H1 (cell line): ENCODE measurements around the gene L2HGDH. TPM values are rescaled to one million over a fixed set of nuclear protein-coding genes. Genes with fewer than 3 reads are reported as not detected.

Experiments used
- CTCF ChIA-PET: fragments of 300-600 bp; sonication (Branson Sonifier 250); formaldehyde crosslinking; loops from one replicate; lab custom pipeline; 2021; ENCODE audit not compliant: partially characterized antibody; lab: Charles Lee
- POLR2A ChIA-PET: fragments of 300-600 bp; sonication (Branson Sonifier 250); formaldehyde crosslinking; loops from one replicate; lab custom pipeline; 2021; ENCODE audit warnings: inconsistent platforms; ENCODE audit not compliant: partially characterized antibody; lab: Charles Lee
- DNase-seq, 2 experiments: peaks; one replicate each; pipeline versions ENCODE4 v3.0.0 to v3.0.0-alpha.2; 2010 to 2022; ENCODE audit warnings: low spot score in 2 of 2, low read depth in 1 of 2, mixed read lengths in 1 of 2
- FAIRE-seq: peaks from 2 replicates; lab custom pipeline; 2011; peaks lifted over from hg19 to GRCh38; lab: Jason Lieb, UNC
- H2AFZ ChIP-seq: 2 replicates; pipeline ENCODE4 v1.8.1; 2012; ENCODE audit warnings: low read length, inconsistent platforms
- H2AK5ac ChIP-seq: 2 replicates; pipeline ENCODE4 v1.6.1; 2013; ENCODE audit warnings: low read depth, low read length
- H2BK120ac ChIP-seq: replicated peaks from 2 replicates; pipeline ENCODE3; 2013; ENCODE audit warnings: low read depth, low read length, inconsistent platforms
- H2BK12ac ChIP-seq: 2 replicates; pipeline ENCODE4 v1.6.1; 2013; ENCODE audit warnings: low read depth, low read length
- H2BK15ac ChIP-seq: 2 replicates; pipeline ENCODE4 v1.6.1; 2013; ENCODE audit warnings: low read length
- H2BK20ac ChIP-seq: 2 replicates; pipeline ENCODE4 v1.6.1; 2013; ENCODE audit warnings: low read length
- H2BK5ac ChIP-seq: 2 replicates; pipeline ENCODE4 v1.6.1; 2013; ENCODE audit warnings: low read depth, low read length
- H3K14ac ChIP-seq: 2 replicates; pipeline ENCODE4 v1.6.1; 2013; ENCODE audit warnings: inconsistent platforms; ENCODE audit not compliant: insufficient read length
- H3K18ac ChIP-seq: 2 replicates; pipeline ENCODE4 v1.6.1; 2013; ENCODE audit warnings: low read length; ENCODE audit errors: extremely low read depth
- H3K23ac ChIP-seq: 2 replicates; pipeline ENCODE4 v1.6.1; 2013; ENCODE audit warnings: inconsistent platforms; ENCODE audit not compliant: insufficient read length
- H3K23me2 ChIP-seq: 2 replicates; pipeline ENCODE4 v1.6.1; 2013; ENCODE audit warnings: low read depth, low read length
- H3K27ac ChIP-seq: 2 replicates; pipeline ENCODE4 v1.6.1; 2011; ENCODE audit warnings: low read depth, low read length, inconsistent platforms
- H3K27me3 ChIP-seq, 4 experiments: replicated peaks in 1 of 4; 1 replicate in 1 of 4; 2 replicates in 3 of 4; pipeline versions ENCODE4 v1.6.1 to v1.8.1; 2011 to 2013; ENCODE audit warnings: low read length in 3 of 4, mild to moderate bottlenecking in 3 of 4, inconsistent platforms in 2 of 4, mixed read lengths in 2 of 4, moderate library complexity in 1 of 4; ENCODE audit not compliant: control insufficient read depth in 3 of 4, insufficient read depth in 3 of 4; ENCODE audit errors: extremely low read depth in 1 of 4
- H3K36me3 ChIP-seq, 4 experiments: 2 replicates each; pipeline versions ENCODE4 v1.6.1 to v1.8.1; 2011 to 2013; ENCODE audit warnings: mild to moderate bottlenecking in 4 of 4, low read length in 3 of 4, moderate library complexity in 2 of 4, control low read depth in 1 of 4, inconsistent platforms in 1 of 4; ENCODE audit not compliant: insufficient read depth in 4 of 4, control insufficient read depth in 2 of 4
- H3K4ac ChIP-seq: replicated peaks from 2 replicates; pipeline ENCODE3; 2013; ENCODE audit warnings: low read length, low read depth, mixed read lengths, inconsistent platforms; ENCODE audit not compliant: insufficient read length
- H3K4me1 ChIP-seq, 4 experiments: replicated peaks in 1 of 4; 1 replicate in 1 of 4; 2 replicates in 3 of 4; pipeline versions ENCODE4 v1.6.1 to v1.8.1; 2011 to 2013; ENCODE audit warnings: low read length in 3 of 4, inconsistent platforms in 2 of 4, mixed read lengths in 1 of 4; ENCODE audit not compliant: insufficient read depth in 4 of 4, control insufficient read depth in 3 of 4
- H3K4me2 ChIP-seq, 2 experiments: 2 replicates each; pipeline versions ENCODE4 v1.6.1 to v1.8.1; 2011 to 2013; ENCODE audit warnings: low read depth in 2 of 2, low read length in 2 of 2, control low read depth in 1 of 2, inconsistent platforms in 1 of 2, mild to moderate bottlenecking in 1 of 2; ENCODE audit not compliant: insufficient read depth in 1 of 2
- H3K4me3 ChIP-seq, 4 experiments: fragments of 200-600, 300-600 bp in 1 of 4; sonication (generic), shearing (Covaris generic), sonication (Bioruptor Twin) in 1 of 4; 2 replicates each; pipeline versions ENCODE4 v1.5.1 to v1.8.1; 2011 to 2016; ENCODE audit warnings: low read length in 4 of 4, low read depth in 3 of 4, control low read depth in 2 of 4, inconsistent platforms in 2 of 4, mild to moderate bottlenecking in 2 of 4, mixed read lengths in 1 of 4, moderate library complexity in 1 of 4; ENCODE audit not compliant: insufficient read depth in 2 of 4; ENCODE audit errors: extremely low read depth in 1 of 4
- H3K56ac ChIP-seq: replicated peaks from 2 replicates; pipeline ENCODE3; 2013; ENCODE audit warnings: low read depth, mild to moderate bottlenecking, mixed read lengths, low read length, inconsistent platforms; ENCODE audit not compliant: insufficient read length
- H3K79me1 ChIP-seq: 2 replicates; pipeline ENCODE4 v1.6.1; 2013; ENCODE audit warnings: low read depth, low read length, control low read depth
- H3K79me2 ChIP-seq, 2 experiments: 2 replicates each; pipeline versions ENCODE4 v1.6.1 to v1.8.1; 2012 to 2013; ENCODE audit warnings: low read length in 2 of 2, mild to moderate bottlenecking in 2 of 2, inconsistent platforms in 1 of 2; ENCODE audit not compliant: insufficient read depth in 2 of 2, control insufficient read depth in 1 of 2
- H3K9ac ChIP-seq, 4 experiments: replicated peaks in 1 of 4; 1 replicate in 1 of 4; 2 replicates in 3 of 4; pipeline versions ENCODE4 v1.6.1 to v1.8.1; 2011 to 2013; ENCODE audit warnings: low read depth in 3 of 4, low read length in 3 of 4, control low read depth in 2 of 4, mild to moderate bottlenecking in 2 of 4, moderate library complexity in 2 of 4, inconsistent platforms in 1 of 4; ENCODE audit errors: extremely low read depth in 1 of 4
- H3K9me3 ChIP-seq, 2 experiments: 2 replicates each; pipeline versions ENCODE4 v1.6.1 to v1.8.1; 2012 to 2013; ENCODE audit warnings: mild to moderate bottlenecking in 2 of 2, moderate library complexity in 2 of 2, control low read depth in 1 of 2, inconsistent platforms in 1 of 2, low read depth in 1 of 2, low read length in 1 of 2, mixed read lengths in 1 of 2; ENCODE audit not compliant: insufficient read depth in 2 of 2
- H4K20me1 ChIP-seq, 2 experiments: replicated peaks in 1 of 2; 2 replicates each; pipeline versions ENCODE3 to v1.8.1; 2011 to 2013; ENCODE audit warnings: inconsistent platforms in 2 of 2, low read length in 2 of 2, mild to moderate bottlenecking in 1 of 2; ENCODE audit not compliant: insufficient read depth in 2 of 2, control insufficient read depth in 1 of 2
- H4K5ac ChIP-seq: 2 replicates; pipeline ENCODE4 v1.6.1; 2013; ENCODE audit warnings: low read length, low read depth, mixed read lengths, inconsistent platforms; ENCODE audit not compliant: insufficient read length
- H4K8ac ChIP-seq: 2 replicates; pipeline ENCODE4 v1.8.0; 2013; ENCODE audit warnings: mild to moderate bottlenecking, moderate library complexity, low read length, inconsistent platforms; ENCODE audit not compliant: insufficient read depth; ENCODE audit errors: extremely low read depth
- H4K91ac ChIP-seq: replicated peaks from 2 replicates; pipeline ENCODE3; 2013; ENCODE audit warnings: low read length, mixed read lengths, inconsistent platforms; ENCODE audit not compliant: insufficient read length
- ASH2L ChIP-seq: fragments of 200-600, 300-600 bp; sonication (generic); IDR thresholded peaks from one replicate; pipeline ENCODE4 v1.7.1; 2017; ENCODE audit warnings: low read length
- ATF3 ChIP-seq: IDR thresholded peaks from 2 replicates; pipeline ENCODE4 v1.6.1; 2011; ENCODE audit warnings: low read depth, mild to moderate bottlenecking, low read length; ENCODE audit not compliant: insufficient read depth
- CEBPB ChIP-seq: IDR thresholded peaks from 2 replicates; pipeline ENCODE4 v1.6.1; 2012; ENCODE audit warnings: low read depth, low read length
- CHD1 ChIP-seq: IDR thresholded peaks from 2 replicates; pipeline ENCODE4 v1.6.1; 2012; ENCODE audit warnings: low read depth, low read length, improper control_type of control experiment
- CHD2 ChIP-seq: IDR thresholded peaks from 2 replicates; pipeline ENCODE4 v1.6.1; 2012; ENCODE audit warnings: low read length, improper control_type of control experiment
- MAFK ChIP-seq: IDR thresholded peaks from 2 replicates; pipeline ENCODE4 v1.6.1; 2012; ENCODE audit warnings: low read depth, mild to moderate bottlenecking, improper control_type of control experiment, low read length
- NRF1 ChIP-seq: IDR thresholded peaks from 2 replicates; pipeline ENCODE4 v1.6.1; 2011; ENCODE audit warnings: mild to moderate bottlenecking, low read depth, low read length, improper control_type of control experiment
- RAD21 ChIP-seq, 2 experiments: IDR thresholded peaks in 1 of 2; conservative IDR thresholded peaks in 1 of 2; 2 replicates each; pipeline ENCODE4 v1.6.1; 2011; ENCODE audit warnings: low read depth in 2 of 2, low read length in 2 of 2, improper control_type of control experiment in 1 of 2, inconsistent platforms in 1 of 2, mild to moderate bottlenecking in 1 of 2, moderate library complexity in 1 of 2
- RFX5 ChIP-seq: IDR thresholded peaks from 2 replicates; pipeline ENCODE4 v1.6.1; 2011; ENCODE audit warnings: low read depth, low read length, improper control_type of control experiment, borderline replicate concordance
- TAF1 ChIP-seq: IDR thresholded peaks from 2 replicates; pipeline ENCODE4 v1.6.1; 2011; ENCODE audit warnings: mild to moderate bottlenecking, low read depth, low read length
- TAF7 ChIP-seq: optimal IDR thresholded peaks from 2 replicates; pipeline ENCODE3; 2011; ENCODE audit warnings: low read depth, mild to moderate bottlenecking, inconsistent platforms, low read length, moderate library complexity, borderline replicate concordance
- USF2 ChIP-seq: IDR thresholded peaks from 2 replicates; pipeline ENCODE4 v1.6.1; 2011; ENCODE audit warnings: low read length, improper control_type of control experiment
- YY1 ChIP-seq: IDR thresholded peaks from 2 replicates; pipeline ENCODE4 v1.6.1; 2011; ENCODE audit warnings: low read depth, mild to moderate bottlenecking, low read length
- WGBS, 2 experiments: shearing (Covaris generic) in 1 of 2; methylation state at CpG; one replicate each; pipeline versions ENCODE4 v1.1.6 to v1.1.7; 2013 to 2015; ENCODE audit warnings: low lambda C conversion rate in 2 of 2, mixed read lengths in 2 of 2, inconsistent platforms in 1 of 2, low coverage in 1 of 2, missing lambda C conversion rate in 1 of 2; ENCODE audit not compliant: insufficient replicate concordance in 2 of 2, insufficient coverage in 1 of 2, insufficient read length in 1 of 2; ENCODE audit errors: extremely low coverage in 1 of 2, missing lambda C conversion rate in 1 of 2; 5-methylcytosine and 5-hydroxymethylcytosine counted together
- polyA plus RNA-seq, 7 experiments: library from polyadenylated mRNA; depleted of rRNA in 3 of 7; stranded (reverse) in 5 of 7; unstranded in 2 of 7; fragments of >200 nt in 5 of 7; fragments of 200-250 nt in 2 of 7; gene quantifications; 1 replicate in 5 of 7; 2 replicates in 1 of 7; 4 replicates in 1 of 7; pipeline versions ENCODE4 v1.2.1 to v1.2.3, GENCODE V29; 2011 to 2013; ENCODE audit warnings: missing spikeins in 2 of 7, mixed read lengths in 2 of 7
- total RNA-seq: library from RNA; stranded (reverse); fragmentation: NEBNext Ultra II Directional; extraction: Animal tissue kit (Norgen Biotek cat#: 25700); gene quantifications from 2 replicates; pipeline ENCODE4 v1.2.1, GENCODE V29; 2021

The L2HGDH gene
- total and polyA plus RNA-seq, 2 of the 8 experiments (the other 6 are each of a cell fraction or from before 2014, with no cell fraction given): 12.2 to 28.6 TPM

DNA sequence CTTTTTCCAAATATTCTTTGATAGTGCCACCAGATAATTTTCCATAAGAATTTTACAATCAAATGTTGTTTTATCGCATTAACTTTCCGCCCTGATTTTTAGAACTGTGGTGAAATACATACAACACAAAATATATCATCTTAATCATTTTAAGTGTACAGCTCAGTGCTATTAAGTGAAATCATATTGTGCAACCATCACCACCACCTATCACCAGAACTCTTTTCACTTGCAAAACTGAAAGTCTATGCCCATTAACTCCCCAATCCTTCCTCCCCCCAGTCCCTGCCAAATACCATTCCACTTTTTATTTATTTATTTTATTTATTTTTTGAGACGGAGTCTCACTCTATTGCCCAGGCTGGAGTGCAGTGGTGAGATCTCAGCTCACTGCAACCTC lies 48.1 kb upstream of the L2HGDH start:
- Histone ChIP-seq H3K27ac (no peak overlapping the region), H2AK5ac (no peak overlapping the region), H3K4ac (no peak overlapping the region), H3K18ac (no peak overlapping the region), H3K56ac (no peak overlapping the region), H4K8ac (no peak overlapping the region), H3K79me1 (no peaks in the 10 kb centered on the region), H3K4me2 (no peak overlapping the region), H2BK5ac (no peak overlapping the region), H4K5ac (no peak overlapping the region), H3K4me3 (no peak overlapping the region), H2BK15ac (no peak overlapping the region), H3K79me2 (no peaks in the 10 kb centered on the region), H3K9me3 (peaks cover 0 to 2% of the 10 kb centered on the region in 2 experiments; a peak in 1 of 4 replicates), H2AFZ (no peak overlapping the region), H2BK12ac (no peak overlapping the region), H4K91ac (no peak overlapping the region), H3K36me3 (no peaks in the 10 kb centered on the region), H3K14ac (no peak overlapping the region), H3K9ac (no peak overlapping the region), H3K23me2 (no peaks in the 10 kb centered on the region; the same call in 1 of the 2 replicates), H3K23ac (no peak overlapping the region), H4K20me1 (no peaks in the 10 kb centered on the region), H2BK120ac (no peak overlapping the region), H3K27me3 (no peaks in the 10 kb centered on the region; a peak in 1 of 7 replicates), H2BK20ac (no peak overlapping the region), H3K4me1 (peaks cover 0 to 10% (median 1%) of the 10 kb centered on the region in 4 experiments; a peak in 3 of 7 replicates)
- POLR2A ChIA-PET: no interaction called here
- WGBS, 2 experiments: 95% methylated on average over 3 of the region's 3 CpGs; no CpG with 5 or more reads in 1 of the 2 experiments
- CTCF ChIA-PET: interaction anchor here (0.6 to 1.3 kb wide), 3 partner anchors 9 to 398 kb away, joined by 3 read pairs; no protein-coding TSS in a partner anchor
- DNase-seq (no peak), FAIRE-seq (no peak)
- TF ChIP-seq USF2: no peak
- TF ChIP-seq MAFK: no peak
- TF ChIP-seq ASH2L: no peak
- no peak for TF ChIP-seq CEBPB
- TF ChIP-seq ATF3: no peak
- no peak for TF ChIP-seq YY1
- TF ChIP-seq TAF7: no peak
- no peak for TF ChIP-seq NRF1
- TF ChIP-seq CHD1: no peak
- no peak for TF ChIP-seq CHD2
- TF ChIP-seq TAF1: no peak
- TF ChIP-seq RAD21 (IDR thresholded peaks at IDR 0.05 in 1 of 2, conservative IDR thresholded peaks at IDR 0.05 in 1 of 2; ENCODE audit: low read depth in 2 of 2, low read length in 2 of 2): no peak
- no peak for TF ChIP-seq RFX5
